CD4-positive, alpha-beta T cell treated with Interleukin-12 subunit alpha and Interleukin-12 subunit beta, for 1 hour (primary cell): ENCODE measurements around the gene GLIS1.

Experiments used
- DNase-seq: peaks from one replicate; pipeline ENCODE4 v3.0.0-alpha.2; 2020

Gene GLIS1

GRCh38 chr1:53677486-53677885 lies 61.5 kb downstream of the GLIS1 start:
- DNase-seq: no peak

DNA sequence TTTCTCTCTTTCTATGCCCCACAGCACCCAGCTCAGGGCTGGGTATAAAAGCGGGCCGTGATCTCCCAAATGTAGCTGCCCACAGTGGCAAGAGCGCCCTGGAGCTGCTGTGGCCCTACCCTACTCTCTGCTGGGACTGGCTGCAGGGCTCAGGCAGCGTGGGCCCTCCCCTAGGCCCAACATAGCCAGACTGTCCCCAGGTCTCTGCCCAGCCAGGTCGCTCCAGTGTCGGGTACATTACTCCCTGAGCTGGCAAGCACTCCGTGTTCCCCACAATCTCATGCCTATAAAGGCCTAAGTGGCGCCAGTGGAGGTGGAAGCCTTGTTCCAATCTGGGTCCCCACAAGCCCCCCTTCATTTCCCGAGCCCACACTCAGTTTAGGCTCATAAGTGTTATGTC lies 66.2 kb downstream of the GLIS1 start:
- DNase-seq: no peak

- no peak for DNase-seq
Observed at GRCh38 chr1:53672243-53672642, 66.7 kb downstream of the GLIS1 start.

DNA sequence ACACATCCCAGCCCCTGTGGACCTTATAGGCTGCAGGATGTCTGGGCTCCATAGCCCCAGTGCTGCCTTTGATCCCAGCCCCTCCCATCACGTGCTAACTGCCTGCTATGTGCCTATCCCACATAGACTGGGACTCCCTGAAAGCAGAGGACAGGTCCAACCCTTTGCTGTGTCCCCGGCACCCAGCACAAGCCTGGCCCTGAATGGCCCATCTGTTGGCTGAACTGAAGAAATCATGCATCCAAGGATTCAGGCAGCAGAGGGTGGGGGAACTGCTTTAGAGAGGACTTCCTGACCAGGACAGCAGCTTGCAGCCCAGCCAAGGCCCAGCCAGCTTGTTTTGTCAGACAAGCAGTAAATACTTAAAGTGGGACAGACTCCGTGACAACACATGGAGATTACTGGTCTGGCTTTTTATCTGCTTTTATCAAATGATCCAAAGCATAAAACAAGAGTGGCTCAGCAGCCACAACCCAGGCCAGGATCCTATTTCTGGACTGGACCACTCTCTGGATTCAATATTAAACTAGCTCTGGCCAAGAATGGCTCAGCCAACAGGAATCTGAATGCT lies 69.3 kb downstream of the GLIS1 start:
- DNase-seq: no peak

DNA sequence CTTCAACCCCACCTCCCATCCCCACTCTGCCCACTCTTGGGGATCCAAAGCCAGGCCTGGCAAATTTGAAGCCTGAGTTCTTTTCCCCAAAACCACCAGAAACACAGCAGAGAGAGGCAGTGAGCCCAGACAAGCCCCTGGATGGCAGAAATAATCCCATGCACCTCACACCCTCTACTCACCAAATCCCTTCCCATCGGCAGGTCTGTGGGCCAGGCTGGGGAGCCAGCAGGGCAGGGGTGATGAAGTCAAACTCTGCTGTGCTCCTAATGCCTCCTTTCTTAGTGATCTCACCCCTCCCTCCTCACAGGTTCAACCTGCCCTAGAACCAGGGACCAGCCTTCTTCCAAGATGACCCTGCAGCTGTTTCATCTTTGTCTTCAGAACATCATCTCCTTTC lies 72.4 kb downstream of the GLIS1 start:
- no peak for DNase-seq

- DNase-seq: no peak
Observed at GRCh38 chr1:53665996-53666395, 73.0 kb downstream of the GLIS1 start.

- no peak for DNase-seq
Observed at GRCh38 chr1:53663529-53664300, 75.2 kb downstream of the GLIS1 start.

GRCh38 chr1:53662951-53663350 lies 76.0 kb downstream of the GLIS1 start:
- no peak for DNase-seq

- no peak for DNase-seq
Observed at GRCh38 chr1:53662169-53662568, 76.8 kb downstream of the GLIS1 start.

DNA sequence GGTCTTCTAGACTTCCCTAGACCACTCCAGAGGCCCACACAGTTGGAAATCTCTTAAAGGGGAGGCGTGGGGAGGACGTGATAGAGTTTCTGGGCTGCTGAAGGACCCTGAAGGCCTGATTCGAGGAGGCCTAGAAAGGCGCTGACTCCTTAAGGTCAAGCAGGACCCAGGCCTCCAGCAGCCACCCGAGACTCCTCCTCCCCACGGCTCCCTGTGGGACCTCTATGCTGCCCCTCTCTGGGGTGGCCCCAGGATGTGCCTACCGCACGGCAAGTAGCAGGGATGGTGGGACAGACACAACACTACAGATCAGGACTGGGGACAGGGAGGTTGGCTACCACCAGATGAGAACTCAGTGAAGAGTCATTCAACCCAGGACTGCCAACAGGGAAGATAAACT lies 77.5 kb downstream of the GLIS1 start:
- no peak for DNase-seq

DNA sequence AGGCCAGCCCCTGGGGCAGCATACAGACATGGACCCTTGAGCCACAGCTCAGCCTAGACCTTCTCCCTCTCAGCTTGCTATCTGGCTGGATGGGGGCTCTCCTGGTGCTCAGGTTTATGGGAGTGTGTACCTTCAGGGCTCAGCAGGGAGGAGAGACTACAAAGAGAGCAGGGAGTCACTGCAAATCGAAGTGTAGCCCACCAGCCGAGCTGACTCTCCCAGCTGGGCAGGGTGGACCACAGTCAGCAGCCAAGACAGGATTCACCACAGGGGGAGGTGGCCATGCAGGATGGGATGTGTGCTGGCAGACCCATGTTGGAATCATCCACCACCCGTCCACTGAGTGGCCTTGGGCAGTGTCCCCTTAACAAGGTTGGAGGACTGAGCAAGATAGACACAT lies 78.3 kb downstream of the GLIS1 start:
- DNase-seq: no peak

GRCh38 chr1:53659436-53659835 lies 79.5 kb downstream of the GLIS1 start:
- no peak for DNase-seq

GRCh38 chr1:53658489-53659230 lies 80.3 kb downstream of the GLIS1 start:
- no peak for DNase-seq

GRCh38 chr1:53657891-53658396 lies 81.0 kb downstream of the GLIS1 start:
- DNase-seq: no peak

DNA sequence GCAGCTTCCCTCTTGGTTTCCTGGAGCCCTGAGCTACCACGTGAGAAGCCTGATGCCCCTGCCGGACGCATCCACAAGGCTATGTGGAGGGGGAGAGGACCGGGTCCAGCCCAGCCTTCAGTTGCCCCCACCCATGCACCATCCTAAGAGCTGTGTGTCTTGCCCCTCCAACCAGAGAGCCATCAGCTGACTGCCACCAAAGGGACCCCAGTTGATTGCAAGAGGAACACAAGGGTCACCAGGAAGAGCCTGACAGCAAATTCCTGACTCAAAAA lies 81.5 kb downstream of the GLIS1 start:
- no peak for DNase-seq

GRCh38 chr1:53656747-53657530 lies 82.0 kb downstream of the GLIS1 start:
- no peak for DNase-seq

DNA sequence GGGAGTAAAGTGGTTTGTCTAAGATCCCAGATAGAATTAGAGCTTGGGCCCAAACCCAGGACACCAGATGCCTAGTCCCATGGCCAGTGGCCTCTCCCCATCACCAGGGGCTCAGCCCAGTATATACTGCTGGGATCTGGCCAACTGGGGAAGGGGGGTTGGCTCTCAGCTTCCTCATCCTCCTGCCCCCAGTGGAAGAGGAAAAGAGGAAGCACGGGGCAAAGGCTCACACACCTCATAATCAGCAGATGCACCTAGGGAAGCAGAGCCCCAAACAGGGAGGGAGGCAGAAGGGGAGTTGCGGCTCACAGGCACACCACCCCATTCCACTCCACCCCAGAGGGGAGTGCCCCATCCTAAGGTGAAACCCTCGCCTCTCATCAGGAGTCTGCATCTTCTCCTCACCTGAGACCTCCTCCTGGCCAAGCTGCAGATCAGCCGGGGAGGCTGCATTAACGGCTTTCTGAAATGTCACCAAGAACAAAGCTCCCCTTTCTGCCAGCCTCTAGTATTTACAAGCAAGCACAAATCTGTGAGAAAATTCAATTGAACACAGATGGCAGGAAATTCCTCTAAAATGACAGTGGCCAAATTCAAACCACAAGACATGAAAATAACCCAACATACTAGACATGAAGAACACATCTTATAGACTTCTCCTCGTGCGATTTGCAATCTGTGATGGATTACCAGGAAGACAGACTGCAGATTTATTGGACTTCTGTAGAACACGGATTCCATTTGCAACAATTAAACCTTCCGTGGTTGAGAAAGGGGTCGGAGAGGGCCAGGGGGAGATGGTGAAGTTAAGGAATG lies 82.8 kb downstream of the GLIS1 start:
- DNase-seq: no peak

GRCh38 chr1:53654216-53655210 lies 84.5 kb downstream of the GLIS1 start:
- DNase-seq: no peak

GRCh38 chr1:53653631-53654030 lies 85.3 kb downstream of the GLIS1 start:
- no peak for DNase-seq

DNA sequence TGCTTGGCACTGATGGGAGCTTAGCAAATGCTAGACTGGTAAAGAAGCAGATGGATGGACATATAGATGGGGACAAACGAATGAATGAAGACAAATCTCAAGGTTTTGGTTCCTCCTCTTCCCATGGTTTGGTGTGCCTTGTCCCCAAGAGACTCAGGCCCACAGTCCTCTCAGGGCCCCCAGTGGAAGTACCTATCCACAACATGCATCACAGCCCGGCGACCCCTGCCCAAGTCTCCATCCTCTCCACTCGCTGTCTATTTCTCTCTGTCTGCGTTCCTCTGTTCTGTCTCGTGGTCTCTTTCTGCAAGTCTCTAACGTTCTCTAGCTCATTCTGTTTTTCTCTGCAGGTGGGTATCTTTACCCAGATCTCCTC lies 85.8 kb downstream of the GLIS1 start:
- DNase-seq: no peak
